ENCODE measurements around the gene CASR. TPM values are rescaled to one million over a fixed set of nuclear protein-coding genes. Genes with fewer than 3 reads are reported as not detected.
"Not testable (repeated sequence)": the region's sequence is repeated elsewhere in the genome, so short reads cannot be mapped to it uniquely, and the experiment has no call there.

CASR gene
- total RNA-seq = not detected

DNA sequence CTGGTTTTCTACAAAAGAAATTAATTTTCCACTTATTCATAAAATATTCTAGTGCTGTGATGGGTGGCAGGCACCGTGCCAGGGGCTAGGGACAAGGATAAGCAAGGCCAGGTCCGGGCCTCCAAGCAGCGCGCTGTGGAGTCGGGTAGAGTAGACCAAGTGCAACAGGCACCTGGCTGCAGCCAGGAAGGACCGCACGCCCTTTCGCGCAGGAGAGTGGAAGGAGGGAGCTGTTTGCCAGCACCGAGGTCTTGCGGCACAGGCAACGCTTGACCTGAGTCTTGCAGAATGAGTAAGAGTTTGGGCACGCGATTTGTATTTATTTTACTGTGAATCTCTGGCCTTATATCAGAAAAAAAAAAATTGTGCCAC, at the start of gene CASR:
Gene CASR (plus strand): TSS at position 148 of the 372 bp plus-strand sequence. CDS start 70,522 bp downstream, outside the sequence.
- DNase-seq (ENCODE audit: low spot score in 2 of 2) (no peak), FAIRE-seq (no peak)

- FAIRE-seq (no peak), DNase-seq (ENCODE audit: low spot score in 2 of 2) (no peak)
Measured at GRCh38 chr3:122146466-122146865, 37.0 kb upstream of the CASR start.

GRCh38 chr3:122148941-122149627, 34.4 kb upstream of the CASR start:
- FAIRE-seq = no peak
- no peak for DNase-seq (ENCODE audit: low spot score in 2 of 2)

- no peak for FAIRE-seq
- DNase-seq (ENCODE audit: low spot score in 2 of 2) = no peak
Measured at GRCh38 chr3:122151480-122151879, 32.0 kb upstream of the CASR start.

DNA sequence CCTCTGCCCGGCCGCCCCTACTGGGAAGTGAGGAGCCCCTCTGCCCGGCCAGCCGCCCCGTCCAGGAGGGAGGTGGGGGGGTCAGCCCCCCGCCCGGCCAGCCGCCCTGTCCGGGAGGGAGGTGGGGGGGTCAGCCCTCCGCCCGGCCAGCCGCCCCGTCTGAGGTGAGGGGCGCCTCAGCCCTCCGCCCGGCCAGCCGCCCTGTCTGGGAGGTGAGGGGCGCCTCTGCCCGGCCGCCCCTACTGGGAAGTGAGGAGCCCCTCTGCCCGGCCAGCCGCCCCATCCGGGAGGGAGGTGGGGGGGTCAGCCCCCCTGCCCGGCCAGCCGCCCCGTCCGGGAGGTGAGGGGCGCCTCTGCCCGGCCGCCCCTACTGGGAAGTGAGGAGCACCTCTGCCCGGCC, 18.5 kb upstream of the CASR start:
- FAIRE-seq; DNase-seq (ENCODE audit: low spot score in 2 of 2): not testable (repeated sequence)

- DNase-seq (ENCODE audit: low spot score in 2 of 2) (no peak), FAIRE-seq (no peak)
Measured at GRCh38 chr3:122167630-122168029, 15.8 kb upstream of the CASR start.

- FAIRE-seq = no peak
- DNase-seq (ENCODE audit: low spot score in 2 of 2) = no peak
Measured at GRCh38 chr3:122168044-122168443, 15.4 kb upstream of the CASR start.

DNA sequence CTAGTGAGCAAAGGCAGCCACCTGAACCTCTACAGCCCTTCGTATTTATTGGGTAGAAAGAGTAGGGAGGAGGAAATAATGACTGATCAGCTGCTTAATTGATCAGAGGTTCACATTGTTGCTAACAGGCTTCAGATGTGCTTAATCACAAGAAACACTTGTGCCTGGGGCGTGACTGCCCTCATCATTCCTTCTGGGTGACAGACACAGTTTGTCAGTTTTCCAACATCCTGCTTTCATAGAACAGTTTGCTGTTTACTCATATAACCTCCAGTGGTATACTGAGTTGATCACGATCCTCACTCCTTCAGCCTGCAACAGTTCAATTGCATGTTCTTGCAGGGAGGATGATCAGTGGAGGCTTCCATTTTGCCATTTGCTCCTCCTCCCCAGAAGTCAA, 13.6 kb upstream of the CASR start:
- FAIRE-seq (no peak), DNase-seq (ENCODE audit: low spot score in 2 of 2) (no peak)

DNA sequence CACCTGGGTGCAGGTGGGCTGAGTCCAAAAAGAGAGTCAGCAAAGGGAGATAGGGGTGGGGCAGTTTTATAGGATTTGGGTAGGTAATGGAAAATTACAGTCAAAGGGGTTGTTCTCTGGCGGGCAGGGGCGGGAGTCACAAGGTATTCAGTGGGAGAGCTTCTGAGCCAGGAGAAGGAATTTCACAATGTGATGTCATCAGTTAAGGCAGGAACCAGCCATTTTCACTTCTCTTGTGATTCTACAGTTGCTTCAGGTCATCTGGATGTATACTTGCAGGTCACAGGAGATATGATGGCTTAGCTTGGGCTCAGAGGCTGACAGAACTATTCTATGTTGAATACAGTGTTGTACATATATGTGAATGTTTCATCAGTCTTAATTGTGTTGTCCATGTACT, 12.1 kb upstream of the CASR start:
- not testable (repeated sequence) for DNase-seq (ENCODE audit: low spot score in 2 of 2); FAIRE-seq

DNA sequence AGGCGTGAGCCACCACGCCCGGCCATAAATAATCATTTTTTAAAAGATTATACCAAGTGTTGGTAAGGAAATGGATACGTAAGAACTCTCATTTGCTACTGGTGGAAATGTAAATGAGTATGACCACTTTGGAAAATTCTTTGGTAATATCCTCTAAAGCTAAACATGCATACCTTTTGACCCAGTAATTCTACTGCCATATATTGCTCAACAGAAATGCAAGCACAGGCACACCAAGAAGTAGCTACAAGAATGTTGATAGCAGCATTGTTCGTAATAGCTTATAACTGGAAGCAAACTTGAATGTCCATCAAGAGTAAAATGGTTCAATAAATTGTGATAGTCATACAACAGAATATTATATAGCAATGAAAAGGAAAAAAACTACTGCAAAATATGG, 4.8 kb upstream of the CASR start:
- DNase-seq (ENCODE audit: low spot score in 2 of 2) (no peak), FAIRE-seq (no peak)

GRCh38 chr3:122183893-122184590, 574 bp downstream of the CASR start:
- FAIRE-seq (no peak), DNase-seq (ENCODE audit: low spot score in 2 of 2) (no peak)

DNA sequence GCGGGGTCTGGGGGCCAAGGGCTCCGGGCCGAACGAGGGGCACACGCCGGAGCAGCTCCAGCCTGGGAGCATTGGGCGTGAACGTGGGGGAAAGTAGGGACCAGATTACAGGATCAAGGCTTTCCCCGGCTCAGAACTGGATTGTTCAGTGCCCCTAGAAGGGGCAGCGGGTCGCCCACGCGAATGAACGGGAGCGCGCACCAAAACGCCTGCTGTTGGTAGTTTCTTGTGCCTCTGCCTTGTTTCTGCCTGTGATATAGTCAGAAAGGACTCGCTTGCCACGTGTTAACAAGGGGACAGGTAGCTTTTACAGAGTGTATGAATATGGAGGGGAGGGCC, 1.1 kb downstream of the CASR start:
- no peak for FAIRE-seq

DNA sequence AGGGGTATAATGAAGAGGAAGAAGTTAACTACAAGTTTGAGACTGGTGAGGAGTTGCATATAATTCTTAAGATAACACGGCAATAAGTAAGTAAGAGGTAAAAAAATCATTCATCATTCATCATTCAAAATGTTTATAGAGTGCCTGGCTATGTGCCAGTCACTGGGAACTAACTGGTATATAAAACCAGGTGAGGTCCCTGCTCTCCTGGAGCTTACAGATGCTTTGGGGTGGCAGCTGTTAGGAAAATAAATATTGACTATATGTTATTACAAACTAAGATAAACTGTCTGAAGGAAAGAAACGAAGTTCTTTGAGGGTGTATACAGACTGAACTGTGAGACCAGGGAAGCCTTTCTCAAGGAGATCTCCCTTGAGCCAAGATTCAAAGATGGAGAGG, 2.9 kb downstream of the CASR start:
- DNase-seq (ENCODE audit: low spot score in 2 of 2) = no peak
- no peak for FAIRE-seq

More for the DNA sequence above, 1.1 kb downstream of the CASR start:
- no peak for DNase-seq (ENCODE audit: low spot score in 2 of 2)

DNA sequence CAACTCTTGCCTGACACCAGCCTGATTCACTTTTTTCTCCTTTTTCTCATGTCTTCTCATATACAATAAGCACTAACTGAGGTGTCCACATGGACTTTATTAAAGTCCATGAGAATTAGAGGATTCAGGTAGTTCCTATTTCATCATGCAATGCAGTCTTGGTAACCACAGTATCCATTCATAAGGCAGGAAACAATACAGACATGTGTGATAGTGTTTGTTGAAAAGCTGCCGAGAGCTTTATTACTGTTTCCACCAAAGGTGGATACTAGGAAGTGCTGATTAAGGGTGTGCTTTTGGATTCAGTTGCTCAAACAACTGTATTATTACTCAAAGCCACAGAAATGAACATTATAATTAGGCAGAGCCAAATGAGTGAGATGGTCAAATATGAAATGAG, 5.3 kb downstream of the CASR start:
- no peak for FAIRE-seq

DNA sequence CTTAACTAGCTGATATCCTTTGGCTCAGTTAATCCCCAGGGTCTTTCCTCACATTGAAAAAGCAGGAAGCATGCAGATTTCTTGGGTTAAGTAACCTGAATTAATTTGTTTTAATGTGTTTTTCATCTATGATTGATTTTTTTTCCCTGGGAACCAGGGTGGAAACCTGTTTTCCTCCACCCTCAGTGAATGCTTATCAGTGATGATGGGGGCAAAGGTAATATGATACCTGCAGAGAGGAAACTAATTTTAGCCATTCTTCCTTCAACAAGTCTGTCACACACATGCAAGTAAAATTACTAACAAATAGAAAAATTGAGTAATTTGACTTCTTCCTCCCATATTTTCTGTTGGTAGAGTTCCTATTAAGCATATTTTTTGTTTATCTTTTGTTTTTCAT, 5.9 kb downstream of the CASR start:
- FAIRE-seq = no peak
- DNase-seq (ENCODE audit: low spot score in 2 of 2) = no peak

More for the DNA sequence above, 5.3 kb downstream of the CASR start:
- DNase-seq (ENCODE audit: low spot score in 2 of 2) = no peak

DNA sequence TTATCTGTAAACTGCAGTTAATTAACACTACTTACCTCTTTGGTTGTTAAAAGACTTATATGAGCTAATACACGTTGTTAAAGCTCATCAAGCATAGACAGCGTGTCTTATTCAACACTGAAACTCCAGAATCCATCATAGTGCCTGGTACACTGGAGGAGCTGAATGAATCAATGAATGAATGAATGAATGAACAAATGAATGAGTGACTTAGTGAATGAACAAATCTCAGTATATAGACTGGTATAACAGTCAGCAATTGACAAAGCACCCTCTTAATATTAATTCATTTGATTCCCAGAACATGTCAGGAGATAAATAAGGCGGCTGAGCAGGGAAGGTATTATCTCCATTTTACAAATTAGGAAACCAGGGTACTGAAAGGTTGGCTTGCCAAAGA, 7.1 kb downstream of the CASR start:
- DNase-seq (ENCODE audit: low spot score in 2 of 2) (no peak), FAIRE-seq (no peak)

- FAIRE-seq = no peak
- no peak for DNase-seq (ENCODE audit: low spot score in 2 of 2)
Measured at GRCh38 chr3:122198966-122199365, 15.5 kb downstream of the CASR start.

DNA sequence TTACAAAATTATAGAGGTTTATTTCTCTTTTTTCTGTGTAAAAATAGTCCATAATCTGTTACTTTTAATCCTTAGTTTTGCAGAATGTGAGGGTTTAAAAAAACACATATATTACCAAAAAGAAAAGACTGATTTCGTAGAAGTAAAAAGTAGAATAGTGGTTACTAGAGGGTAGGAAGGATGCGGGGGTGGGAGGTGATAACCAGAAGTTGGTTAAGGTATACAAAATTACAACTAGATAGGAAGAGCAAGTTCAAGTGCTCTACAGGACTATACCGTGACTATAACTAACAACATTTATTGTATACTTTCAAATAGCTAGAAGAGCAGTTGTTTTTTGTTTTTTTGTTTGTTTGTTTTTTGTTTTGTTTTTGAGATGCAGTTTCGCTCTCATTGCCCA, 16.1 kb downstream of the CASR start:
- FAIRE-seq (no peak), DNase-seq (ENCODE audit: low spot score in 2 of 2) (no peak)

DNA sequence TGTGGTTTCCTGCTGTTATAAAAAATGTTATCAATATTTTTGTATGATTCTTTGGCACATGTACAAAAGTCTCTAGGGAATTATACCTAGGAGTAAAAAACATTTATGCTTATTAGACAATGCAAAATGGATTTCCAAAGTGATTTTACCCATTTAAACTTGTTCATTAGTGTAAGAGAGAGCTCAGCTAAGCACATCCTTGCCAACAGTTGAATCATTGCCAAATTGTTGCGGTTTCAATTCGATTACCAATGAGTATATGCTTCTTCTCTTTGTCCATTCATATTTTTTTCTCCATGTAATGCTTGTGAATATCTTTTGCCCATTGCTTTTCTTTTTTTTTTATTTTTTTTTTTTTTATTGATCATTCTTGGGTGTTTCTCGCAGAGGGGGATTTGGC, 17.2 kb downstream of the CASR start:
- DNase-seq (ENCODE audit: low spot score in 2 of 2) = no peak

GRCh38 chr3:122201476-122201875, 18.0 kb downstream of the CASR start:
- not testable (repeated sequence) for DNase-seq (ENCODE audit: low spot score in 2 of 2); FAIRE-seq

More for the DNA sequence above, 17.2 kb downstream of the CASR start:
- FAIRE-seq = no peak

DNA sequence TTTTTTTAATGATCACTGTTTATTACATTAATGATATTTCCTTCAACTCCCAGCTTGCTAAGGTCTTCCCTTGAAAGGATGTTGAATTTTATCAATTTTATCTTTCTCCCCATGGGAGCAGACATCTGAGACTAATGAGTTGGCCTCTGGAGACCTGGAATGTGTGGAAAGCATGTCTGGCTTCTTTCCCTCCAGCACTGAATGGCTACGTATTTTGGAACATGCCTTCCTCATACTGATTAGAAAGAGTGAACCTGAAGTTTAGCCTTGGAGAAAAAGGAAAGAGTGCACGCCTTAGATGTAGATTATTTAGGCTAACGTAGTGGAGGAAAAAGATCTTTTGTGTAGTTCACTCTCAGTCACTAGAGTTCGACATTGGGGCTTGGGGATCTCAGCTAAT, 25.1 kb downstream of the CASR start:
- DNase-seq (ENCODE audit: low spot score in 2 of 2) = no peak
- no peak for FAIRE-seq

- no peak for DNase-seq (ENCODE audit: low spot score in 2 of 2)
- no peak for FAIRE-seq
Measured at GRCh38 chr3:122213650-122214049, 30.2 kb downstream of the CASR start.
